Esophagus muscularis mucosa (tissue), 4 donors: ENCODE measurements around the gene FRMD5.

ENCODE experiments used
- EP300 ChIP-seq: sonication (generic); formaldehyde crosslinking; IDR thresholded peaks from one replicate; pipeline ENCODE4 v1.6.1; 2017; ENCODE audit warnings: antibody characterized with exemption
- POLR2A ChIP-seq: fragments of 450-650 bp; IDR thresholded peaks from one replicate; pipeline ENCODE4 v1.6.1; 2017; ENCODE audit warnings: antibody characterized with exemption, moderate library complexity, mild to moderate bottlenecking, low read depth
- POLR2AphosphoS5 ChIP-seq, 2 donors: sonication (generic); formaldehyde crosslinking; IDR thresholded peaks; one replicate each; pipeline ENCODE4 v1.6.1; 2017; ENCODE audit warnings: antibody characterized with exemption in 2 of 2
- TF ChIP-seq, protein P1 (sequence below), 3 experiments: fragments of 200-600 bp in 2 of 3; fragments of 450-650 bp in 1 of 3; sonication (generic) in 2 of 3; IDR thresholded peaks; one replicate each; pipeline ENCODE4 v1.5.1; 2017 to 2019; ENCODE audit warnings: antibody characterized with exemption in 3 of 3, mild to moderate bottlenecking in 2 of 3, moderate library complexity in 1 of 3

DNA sequence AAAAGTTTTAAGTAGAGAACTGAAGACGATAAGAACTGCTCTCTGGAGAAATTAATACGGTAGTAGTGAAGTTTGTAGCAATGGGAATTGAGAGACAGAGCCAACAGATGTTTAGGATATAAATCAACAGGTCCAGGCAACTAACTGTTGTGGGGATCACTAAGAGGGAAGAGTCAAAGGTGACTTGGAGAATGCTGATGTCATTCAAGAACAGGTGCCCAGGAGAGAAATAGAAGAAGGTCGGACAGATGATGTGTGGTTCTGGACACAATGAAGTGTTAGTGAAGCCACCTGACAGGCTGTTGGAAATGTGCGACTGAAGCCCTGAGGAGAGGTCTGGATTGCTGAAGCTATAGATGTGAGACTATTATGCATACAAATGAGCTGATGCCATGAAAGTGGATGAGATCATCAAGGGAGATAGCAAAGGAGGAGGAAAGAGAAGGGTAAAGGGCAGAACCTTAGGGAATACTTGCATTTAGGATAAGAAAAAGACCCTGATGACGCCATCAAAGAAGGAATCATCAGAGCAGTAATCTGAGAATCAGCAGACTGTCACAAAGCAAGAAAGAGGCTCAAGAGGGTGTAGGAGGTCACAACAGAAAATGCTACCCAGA lies 183.7 kb downstream of the FRMD5 start:
- TF ChIP-seq, protein P1, sequence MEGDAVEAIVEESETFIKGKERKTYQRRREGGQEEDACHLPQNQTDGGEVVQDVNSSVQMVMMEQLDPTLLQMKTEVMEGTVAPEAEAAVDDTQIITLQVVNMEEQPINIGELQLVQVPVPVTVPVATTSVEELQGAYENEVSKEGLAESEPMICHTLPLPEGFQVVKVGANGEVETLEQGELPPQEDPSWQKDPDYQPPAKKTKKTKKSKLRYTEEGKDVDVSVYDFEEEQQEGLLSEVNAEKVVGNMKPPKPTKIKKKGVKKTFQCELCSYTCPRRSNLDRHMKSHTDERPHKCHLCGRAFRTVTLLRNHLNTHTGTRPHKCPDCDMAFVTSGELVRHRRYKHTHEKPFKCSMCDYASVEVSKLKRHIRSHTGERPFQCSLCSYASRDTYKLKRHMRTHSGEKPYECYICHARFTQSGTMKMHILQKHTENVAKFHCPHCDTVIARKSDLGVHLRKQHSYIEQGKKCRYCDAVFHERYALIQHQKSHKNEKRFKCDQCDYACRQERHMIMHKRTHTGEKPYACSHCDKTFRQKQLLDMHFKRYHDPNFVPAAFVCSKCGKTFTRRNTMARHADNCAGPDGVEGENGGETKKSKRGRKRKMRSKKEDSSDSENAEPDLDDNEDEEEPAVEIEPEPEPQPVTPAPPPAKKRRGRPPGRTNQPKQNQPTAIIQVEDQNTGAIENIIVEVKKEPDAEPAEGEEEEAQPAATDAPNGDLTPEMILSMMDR (IDR thresholded peaks at IDR 0.05) = no peak
- TF ChIP-seq POLR2A = no peak
- TF ChIP-seq POLR2AphosphoS5 (IDR thresholded peaks at IDR 0.05) = no peak
- no peak for TF ChIP-seq EP300
